Cardiac muscle cell (in vitro differentiated cells and primary cell): ENCODE data around the gene LPIN3. TPM values are rescaled to one million over a fixed set of nuclear protein-coding genes. Genes with fewer than 3 reads are reported as not detected.
A peak's percentile ranks its signal among the peaks of the same experiment; 100 is the strongest.

Experiments
- DNase-seq, 2 donors: peaks; one replicate each; pipeline versions ENCODE4 v3.0.0 to v3.0.0-alpha.2; 2010 to 2017; ENCODE audit warnings: low read depth in 1 of 2, low spot score in 1 of 2
- H3K27ac ChIP-seq: fragments of 200-600 bp; sonication (generic); 2 replicates; pipeline ENCODE4 v1.5.1; 2016
- H3K27me3 ChIP-seq: fragments of 200-600 bp; sonication (generic); 2 replicates; pipeline ENCODE4 v1.6.0; 2016; ENCODE audit warnings: control low read depth
- H3K36me3 ChIP-seq: fragments of 200-600 bp; sonication (generic); 2 replicates; pipeline ENCODE4 v1.5.1; 2016; ENCODE audit warnings: control low read depth
- H3K4me1 ChIP-seq: fragments of 200-600 bp; sonication (generic); 2 replicates; pipeline ENCODE4 v1.8.1; 2017; ENCODE audit warnings: low read depth, mild to moderate bottlenecking, mixed run types
- H3K4me3 ChIP-seq: fragments of 200-600 bp; sonication (generic); 2 replicates; pipeline ENCODE4 v1.5.1; 2016; ENCODE audit warnings: mild to moderate bottlenecking
- H3K9me3 ChIP-seq: fragments of 200-600 bp; sonication (generic); 2 replicates; pipeline ENCODE4 v1.5.1; 2017; ENCODE audit warnings: low read depth, mild to moderate bottlenecking, control low read depth
- CTCF ChIP-seq: IDR thresholded peaks from 2 replicates; pipeline ENCODE4 v1.5.1; 2012; ENCODE audit warnings: low read depth, mild to moderate bottlenecking, low read length
- polyA plus RNA-seq: library from polyadenylated mRNA; unstranded; fragments of >200 nt; fragmentation: Nextera tagmentation; extraction: Ambion mirVana; gene quantifications from 2 replicates; pipeline ENCODE4 v1.2.1, GENCODE V29; 2016
- total RNA-seq: library from RNA; depleted of rRNA; stranded (reverse); fragments of >200 nt; gene quantifications from 2 replicates; pipeline ENCODE4 v1.2.3, GENCODE V29; 2016

The LPIN3 gene
- total and polyA plus RNA-seq, 2 experiments from 2014 or later, result 11.2 to 17.0 TPM

- TF ChIP-seq CTCF, result no peak
- Histone ChIP-seq H3K4me1 (no peaks in the 10 kb centered on the region), H3K4me3 (no peak overlapping the region), H3K27ac (no peak overlapping the region), H3K27me3 (no peaks in the 10 kb centered on the region), H3K9me3 (no peaks in the 10 kb centered on the region), H3K36me3 (peaks cover 3% of the 10 kb centered on the region)
- no peak for DNase-seq
These were observed 8.0 kb downstream of the LPIN3 start for GRCh38 chr20:41348430-41349172.

- no peak for TF ChIP-seq CTCF
- no peak overlapping the region for H3K4me3 ChIP-seq
- H3K36me3 ChIP-seq, result peaks cover 3% of the 10 kb centered on the region
- H3K4me1 ChIP-seq, result no peaks in the 10 kb centered on the region
- no peaks in the 10 kb centered on the region for H3K27me3 ChIP-seq
- no peaks in the 10 kb centered on the region for H3K9me3 ChIP-seq
- DNase-seq, result no peak
- H3K27ac ChIP-seq, result no peak overlapping the region
These were observed 8.6 kb downstream of the LPIN3 start for GRCh38 chr20:41349266-41349665.

GRCh38 chr20:41349943-41350342, 9.3 kb downstream of the LPIN3 start:
- DNase-seq, result no peak
- peaks cover 3% of the 10 kb centered on the region for H3K36me3 ChIP-seq
- H3K27ac ChIP-seq, result no peak overlapping the region
- H3K9me3 ChIP-seq, result no peaks in the 10 kb centered on the region
- no peaks in the 10 kb centered on the region for H3K4me1 ChIP-seq
- H3K27me3 ChIP-seq, result no peaks in the 10 kb centered on the region
- TF ChIP-seq CTCF, result no peak
- H3K4me3 ChIP-seq, result no peak overlapping the region

GRCh38 chr20:41350408-41350962, 9.9 kb downstream of the LPIN3 start:
- Histone ChIP-seq H3K36me3 (peaks cover 3% of the 10 kb centered on the region), H3K27me3 (no peaks in the 10 kb centered on the region), H3K4me1 (no peaks in the 10 kb centered on the region), H3K4me3 (no peak overlapping the region), H3K9me3 (no peaks in the 10 kb centered on the region), H3K27ac (no peak overlapping the region)
- TF ChIP-seq CTCF, result no peak
- no peak for DNase-seq

GRCh38 chr20:41352106-41352505, 11.5 kb downstream of the LPIN3 start:
- Histone ChIP-seq H3K27me3 (no peaks in the 10 kb centered on the region), H3K9me3 (no peaks in the 10 kb centered on the region), H3K4me1 (no peaks in the 10 kb centered on the region), H3K27ac (no peak overlapping the region), H3K36me3 (peaks cover 3% of the 10 kb centered on the region), H3K4me3 (no peak overlapping the region)
- DNase-seq, result no peak
- peak; percentile 9 for TF ChIP-seq CTCF
